ENCODE results near the gene SCO2. TPM values are rescaled to one million over a fixed set of nuclear protein-coding genes. Genes with fewer than 3 reads are reported as not detected.

SCO2 gene
- total and polyA plus RNA-seq, 2 experiments from 2014 or later = 2.0 to 11.2 TPM

- H3K9me3 ChIP-seq (ENCODE audit: low read depth) = no peaks in the 10 kb centered on the region
- no peaks in the 10 kb centered on the region for H4K20me1 ChIP-seq (ENCODE audit: insufficient read depth, poor library complexity, severe bottlenecking)
- no peak overlapping the region for H3K4me3 ChIP-seq
- no peak for DNase-seq (ENCODE audit: low spot score)
- H3K27ac ChIP-seq = no peak overlapping the region
- H3K79me2 ChIP-seq = no peaks in the 10 kb centered on the region
- no peaks in the 10 kb centered on the region for H3K27me3 ChIP-seq
- 97% methylated on average over 13 of the region's 13 CpGs for WGBS (ENCODE audit: low lambda C conversion rate, missing lambda C conversion rate)
- TF ChIP-seq EZH2phosphoT487 (IDR thresholded peaks at IDR 0.05; ENCODE audit: low read depth, severe bottlenecking, unreplicated experiment) (no peak), CTCF (IDR thresholded peaks at IDR 0.05; ENCODE audit: poor library complexity) (no peak), EZH2 (IDR thresholded peaks at IDR 0.05; ENCODE audit: borderline replicate concordance) (no peak)
- no peak overlapping the region for H3K4me2 ChIP-seq
- H2AFZ ChIP-seq = no peak overlapping the region
- H3K4me1 ChIP-seq (ENCODE audit: insufficient read depth) = no peaks in the 10 kb centered on the region
- H3K36me3 ChIP-seq (replicated peaks; ENCODE audit: insufficient read depth, low read depth) = no peaks in the 10 kb centered on the region
- no peaks in the 10 kb centered on the region for H3K9me2 ChIP-seq (replicated peaks; ENCODE audit: insufficient read depth)
These were observed 44.6 kb upstream of the SCO2 start for GRCh38 chr22:50569896-50570535.

- WGBS (ENCODE audit: low lambda C conversion rate, missing lambda C conversion rate) = 88% methylated on average over 8 of the region's 8 CpGs
- no peak overlapping the region for H3K27ac ChIP-seq
These were observed 43.7 kb upstream of the SCO2 start for GRCh38 chr22:50569041-50569459.

GRCh38 chr22:50568626-50569025 lies 43.2 kb upstream of the SCO2 start:
- no peak overlapping the region for H2AFZ ChIP-seq
- H3K9me3 ChIP-seq (ENCODE audit: low read depth) = no peaks in the 10 kb centered on the region
- no peaks in the 10 kb centered on the region for H3K9me2 ChIP-seq (replicated peaks; ENCODE audit: insufficient read depth)
- H3K36me3 ChIP-seq (replicated peaks; ENCODE audit: insufficient read depth, low read depth) = no peaks in the 10 kb centered on the region
- H4K20me1 ChIP-seq (ENCODE audit: insufficient read depth, poor library complexity, severe bottlenecking) = no peaks in the 10 kb centered on the region
- TF ChIP-seq EZH2phosphoT487 (IDR thresholded peaks at IDR 0.05; ENCODE audit: low read depth, severe bottlenecking, unreplicated experiment) (no peak), EZH2 (IDR thresholded peaks at IDR 0.05; ENCODE audit: borderline replicate concordance) (no peak), CTCF (IDR thresholded peaks at IDR 0.05; ENCODE audit: poor library complexity) (no peak)
- H3K4me2 ChIP-seq = no peak overlapping the region
- H3K27me3 ChIP-seq = no peaks in the 10 kb centered on the region
- peaks cover 8% of the 10 kb centered on the region for H3K4me1 ChIP-seq (ENCODE audit: insufficient read depth)
- 82% methylated on average over 7 of the region's 7 CpGs for WGBS (ENCODE audit: low lambda C conversion rate, missing lambda C conversion rate)
- H3K27ac ChIP-seq = no peak overlapping the region
- H3K79me2 ChIP-seq = no peaks in the 10 kb centered on the region
- no peak overlapping the region for H3K4me3 ChIP-seq
- no peak for DNase-seq (ENCODE audit: low spot score)

More at GRCh38 chr22:50569041-50569459, 43.7 kb upstream of the SCO2 start:
- Histone ChIP-seq H2AFZ (no peak overlapping the region), H3K27me3 (no peaks in the 10 kb centered on the region), H3K4me2 (no peak overlapping the region), H3K36me3 (replicated peaks; ENCODE audit: insufficient read depth, low read depth) (no peaks in the 10 kb centered on the region), H3K9me3 (ENCODE audit: low read depth) (no peaks in the 10 kb centered on the region), H4K20me1 (ENCODE audit: insufficient read depth, poor library complexity, severe bottlenecking) (no peaks in the 10 kb centered on the region), H3K4me1 (ENCODE audit: insufficient read depth) (peaks cover 4% of the 10 kb centered on the region), H3K4me3 (no peak overlapping the region), H3K79me2 (no peaks in the 10 kb centered on the region), H3K9me2 (replicated peaks; ENCODE audit: insufficient read depth) (no peaks in the 10 kb centered on the region)
- DNase-seq (ENCODE audit: low spot score) = peak; percentile 55
- no peak for TF ChIP-seq CTCF (IDR thresholded peaks at IDR 0.05; ENCODE audit: poor library complexity)
- TF ChIP-seq EZH2phosphoT487 (IDR thresholded peaks at IDR 0.05; ENCODE audit: low read depth, severe bottlenecking, unreplicated experiment) = no peak
- no peak for TF ChIP-seq EZH2 (IDR thresholded peaks at IDR 0.05; ENCODE audit: borderline replicate concordance)
